Colon (tissue), 2 donors: ENCODE measurements around the gene TBRG1.

Experiments used
- FAIRE-seq: peaks from 2 replicates; lab custom pipeline; 2012; peaks lifted over from hg19 to GRCh38; lab: Jason Lieb, UNC
- donor health status: control.
- donor health status: control.

Gene TBRG1

DNA sequence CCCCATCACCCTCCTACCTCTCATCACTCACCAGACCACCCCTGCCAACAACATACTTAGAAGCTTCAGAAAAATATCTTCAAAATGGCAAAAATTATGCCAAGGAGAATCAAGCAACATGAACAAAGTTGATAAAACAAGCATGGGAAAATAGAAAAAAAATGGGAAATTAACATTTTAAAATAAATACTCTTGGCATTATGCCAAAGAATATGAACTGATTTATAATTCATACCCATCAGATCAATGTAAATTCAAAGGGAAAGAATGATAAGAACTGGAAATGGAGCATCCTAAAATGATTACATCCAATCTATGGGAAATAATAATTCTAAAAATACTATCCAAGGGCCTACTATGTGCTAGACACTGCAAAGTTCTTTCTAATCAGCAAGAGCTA is 38.9 kb downstream of the TBRG1 start:
- FAIRE-seq, result no peak

DNA sequence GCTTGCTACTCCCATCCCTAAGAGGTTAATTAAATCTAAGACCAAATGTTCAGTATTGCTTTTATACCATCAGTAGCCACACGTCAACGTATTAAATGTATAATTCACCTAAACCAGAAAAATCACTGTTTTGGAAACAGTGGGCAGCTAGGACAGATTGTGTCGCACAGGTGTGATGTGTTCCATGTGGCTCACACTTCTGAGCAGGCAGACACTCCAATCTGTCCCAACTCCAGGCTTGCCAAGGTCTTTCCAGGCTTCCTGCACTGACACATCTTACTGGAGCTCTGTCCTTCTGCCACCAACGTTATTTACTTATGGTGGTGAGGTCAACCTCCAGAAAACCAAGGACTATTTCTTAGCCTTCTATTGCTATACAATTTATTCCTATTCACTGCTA is 39.4 kb downstream of the TBRG1 start:
- no peak for FAIRE-seq

DNA sequence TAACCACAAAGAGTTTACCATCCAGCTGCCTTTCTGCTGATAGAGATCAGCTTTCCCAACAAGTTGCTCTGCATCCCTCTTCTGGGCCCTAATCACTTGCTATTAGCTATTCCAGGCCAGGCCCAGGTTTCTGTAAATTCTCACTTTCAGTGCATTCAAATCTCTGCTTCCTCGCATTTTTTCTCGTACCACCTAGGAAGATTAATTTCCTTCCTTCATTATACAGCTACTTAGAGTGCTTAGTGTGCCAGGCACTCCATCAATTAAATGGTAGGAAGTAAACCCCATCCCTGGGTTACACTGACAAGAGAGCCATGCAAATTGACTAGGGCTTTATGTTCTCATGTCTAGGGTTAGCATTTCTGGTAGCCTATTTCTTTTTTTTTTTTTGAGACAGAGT is 41.2 kb downstream of the TBRG1 start:
- no peak for FAIRE-seq

DNA sequence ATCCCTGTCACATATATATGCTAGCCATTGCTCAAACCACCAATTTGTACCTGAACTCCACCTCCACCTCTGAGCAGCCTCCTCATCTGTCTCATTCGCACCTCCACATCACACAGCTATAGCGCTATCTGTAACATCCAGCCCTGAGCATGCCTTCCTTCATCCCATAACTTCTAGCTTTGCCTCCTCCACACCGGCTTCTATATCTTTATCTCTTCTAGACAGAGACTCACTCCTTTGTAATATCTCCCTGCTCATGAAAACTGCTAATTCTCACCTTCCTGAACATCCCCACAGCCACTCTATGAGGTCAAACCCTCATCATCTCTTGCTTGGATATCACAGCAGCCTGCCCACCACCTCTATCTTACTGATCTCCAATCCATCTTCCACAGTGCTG is 44.9 kb downstream of the TBRG1 start:
- FAIRE-seq, result no peak

DNA sequence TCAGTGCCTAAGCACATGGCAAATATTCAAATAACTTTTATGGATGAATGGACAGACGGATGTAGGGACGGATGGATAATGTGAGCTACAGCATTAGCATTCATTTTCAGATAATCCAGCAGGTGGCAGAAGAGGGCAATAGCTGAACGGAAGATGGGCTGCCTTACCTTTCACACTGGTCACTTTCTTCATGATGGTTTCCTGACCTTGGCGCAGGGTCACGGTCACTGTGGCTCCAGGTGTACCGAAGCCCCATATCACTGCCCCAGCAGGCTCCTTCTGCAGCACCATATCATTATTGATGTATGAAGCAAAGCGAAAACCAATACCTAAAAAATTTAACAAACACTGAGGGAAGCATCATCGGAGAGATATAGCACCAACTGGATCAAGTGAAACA is 46.5 kb downstream of the TBRG1 start:
- FAIRE-seq, result no peak

DNA sequence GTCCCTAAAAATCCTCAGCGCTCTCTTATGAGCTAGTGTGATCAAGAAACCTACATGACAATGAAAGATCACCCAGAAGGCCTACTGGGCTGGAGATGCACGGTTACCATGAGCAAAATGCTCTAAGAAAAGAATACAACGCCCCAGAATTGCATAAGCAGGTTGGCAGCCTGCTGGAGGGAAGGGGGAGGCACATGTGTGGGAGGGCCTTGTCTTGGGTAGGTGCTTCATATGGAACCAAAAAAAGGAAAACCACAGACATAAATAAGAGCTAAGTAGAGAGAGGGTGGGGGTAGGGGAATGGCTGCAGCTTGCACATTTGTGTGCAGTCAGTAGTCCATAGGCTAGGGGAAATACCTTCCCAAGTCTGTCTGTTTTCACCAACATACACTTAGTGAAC is 48.1 kb downstream of the TBRG1 start:
- FAIRE-seq, result no peak

DNA sequence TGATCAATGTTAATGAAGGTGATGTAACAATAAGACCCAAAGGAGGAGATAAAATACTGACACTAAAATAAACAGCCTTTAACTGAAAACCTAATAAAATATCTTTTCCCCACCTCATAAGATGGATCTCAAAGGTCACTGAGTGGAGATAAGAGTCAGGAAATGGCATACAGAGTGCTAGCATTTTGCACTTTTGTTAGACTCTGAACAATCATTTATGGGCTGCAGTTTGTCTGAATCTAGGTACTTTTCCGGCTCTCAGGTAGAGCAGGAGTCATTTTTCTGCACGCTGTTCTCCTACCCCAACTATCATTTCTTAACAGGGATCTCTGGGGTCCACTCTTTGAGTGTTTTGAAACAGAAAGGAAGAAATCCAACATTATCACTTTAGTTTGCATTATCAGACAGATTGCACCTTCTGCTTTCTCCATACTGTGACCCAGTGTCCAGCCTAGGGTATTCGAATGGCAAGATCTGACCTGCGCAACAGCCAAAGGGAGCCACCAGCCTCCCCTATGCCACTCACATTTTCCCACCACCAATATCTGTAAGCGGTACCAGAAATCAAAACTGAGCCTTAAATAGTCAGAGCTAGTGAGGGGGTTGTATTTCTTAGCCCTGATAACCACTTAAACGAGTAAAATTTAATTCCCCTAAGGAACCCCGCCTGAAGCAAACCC is 50.0 kb downstream of the TBRG1 start:
- no peak for FAIRE-seq

DNA sequence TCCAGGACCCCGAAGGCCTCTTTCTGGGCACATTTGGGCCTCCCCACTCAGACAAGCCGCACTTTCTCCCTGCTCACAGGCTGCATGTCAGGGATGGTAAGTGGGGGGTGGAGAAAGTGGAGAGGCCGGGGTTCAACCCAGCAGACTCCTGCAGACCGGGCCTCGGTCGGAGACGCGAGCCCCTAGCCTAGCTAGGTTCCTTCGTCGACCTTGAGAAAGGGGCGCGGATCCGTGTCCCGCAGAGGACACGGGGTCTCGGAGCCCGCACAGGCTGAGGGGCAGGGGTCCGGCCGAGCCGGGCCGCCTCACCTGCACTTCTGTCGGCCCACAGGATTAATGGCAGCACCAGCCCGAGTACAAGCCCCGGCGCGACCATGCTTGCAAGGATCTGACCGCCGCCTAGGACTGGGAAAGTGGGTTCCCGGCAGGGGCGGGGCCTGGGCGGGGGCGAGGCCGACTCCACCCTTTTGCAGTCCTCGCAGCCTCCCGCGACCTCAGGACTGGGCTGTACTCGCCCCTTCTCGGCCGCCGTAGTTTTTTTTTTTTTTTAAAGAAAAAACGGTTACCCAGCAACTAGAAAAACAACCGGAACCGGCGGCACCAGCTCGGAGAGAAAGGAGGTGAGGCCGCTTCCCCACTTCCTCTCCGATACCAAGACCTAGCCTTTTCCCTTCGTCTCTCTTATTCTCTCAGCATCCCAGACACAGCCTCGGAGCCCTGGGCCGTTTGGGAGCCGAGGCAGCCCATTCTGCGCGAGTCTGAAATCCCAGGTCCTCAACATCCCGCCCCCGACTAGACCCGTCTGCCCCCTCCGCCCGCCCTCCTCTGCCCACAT is 50.9 kb downstream of the TBRG1 start, which contains the start of the genes SIAE and SPA17:
Gene SIAE (minus strand): TSS at position 407 of the 835 bp plus-strand sequence. CDS start 31 bp downstream, at position 376.
Gene SPA17 (plus strand): TSS at position 572 of the 835 bp plus-strand sequence. CDS start 1,361 bp downstream, outside the sequence.
- FAIRE-seq, result no peak

DNA sequence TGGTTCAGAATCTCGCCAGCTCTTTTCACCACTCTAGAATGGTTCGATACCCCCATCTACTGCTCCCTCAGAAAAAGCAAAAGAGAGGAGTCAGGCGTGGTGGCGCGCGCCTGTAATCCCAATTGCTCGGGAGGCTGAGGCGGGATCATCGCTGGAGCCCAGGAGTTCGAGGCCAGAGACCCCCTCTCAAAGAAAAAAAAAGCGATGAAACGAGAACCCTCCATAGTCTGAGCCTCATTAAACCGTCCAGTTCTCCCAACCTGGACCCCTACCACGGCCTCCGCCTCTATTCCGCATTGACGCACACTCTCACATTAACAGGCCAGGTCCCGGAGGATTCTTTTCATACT is 51.5 kb downstream of the TBRG1 start:
- no peak for FAIRE-seq

DNA sequence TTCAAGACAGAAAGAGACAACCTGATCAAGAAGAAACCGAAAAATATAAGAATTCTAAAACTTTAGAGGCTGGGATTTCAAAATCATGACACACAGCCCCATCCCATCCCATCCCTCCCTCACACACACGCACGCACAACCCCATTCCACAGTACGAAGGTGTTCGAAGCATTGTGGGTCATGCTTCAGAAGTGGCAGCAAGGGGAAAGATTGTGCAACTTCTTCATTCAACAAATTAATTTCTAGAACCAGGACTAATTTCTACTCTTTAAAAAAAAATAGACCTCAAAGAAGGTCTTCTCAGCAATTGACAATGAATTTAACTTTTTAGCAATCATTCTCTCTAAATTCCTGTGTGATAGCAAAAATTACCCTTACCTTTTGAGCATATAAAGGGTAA is 51.9 kb downstream of the TBRG1 start:
- no peak for FAIRE-seq

DNA sequence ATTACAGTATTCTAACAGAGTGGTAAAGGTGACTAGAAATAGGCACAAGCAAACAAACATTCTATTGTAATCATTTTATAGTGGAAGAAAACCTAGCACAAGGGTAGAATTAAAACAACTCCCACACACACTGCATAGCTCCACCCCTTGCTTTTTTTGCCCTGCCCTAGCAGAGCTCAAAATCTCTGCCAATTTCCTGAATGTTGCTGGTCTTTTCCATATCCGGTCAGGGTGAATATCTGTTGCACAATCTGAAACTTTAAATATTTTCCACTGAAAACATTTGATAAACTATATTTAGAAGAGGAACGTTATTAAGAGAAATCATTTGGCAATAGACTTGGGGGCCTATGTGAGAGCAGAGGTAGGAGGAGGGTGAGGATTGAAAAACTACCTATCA is 53.7 kb downstream of the TBRG1 start:
- no peak for FAIRE-seq

DNA sequence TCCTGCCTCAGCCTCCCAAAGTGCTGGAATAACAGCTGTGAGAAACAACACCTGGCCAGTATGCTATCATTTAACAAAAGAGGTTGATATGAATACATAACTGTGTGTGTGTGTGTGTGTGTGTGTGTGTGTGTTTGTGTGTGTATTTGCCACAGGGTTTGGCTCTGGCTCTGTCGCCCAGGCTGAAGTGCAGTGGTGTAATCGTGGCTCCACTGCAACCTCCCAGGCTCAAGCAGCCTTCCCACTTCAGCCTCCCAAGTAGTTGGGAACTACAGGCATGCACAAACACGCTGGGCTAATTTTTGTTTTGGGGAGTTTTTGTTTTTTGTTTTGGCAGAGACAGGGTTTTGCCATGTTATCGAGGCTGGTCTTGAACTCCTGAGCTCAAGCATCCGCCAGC is 55.8 kb downstream of the TBRG1 start:
- FAIRE-seq, result no peak

DNA sequence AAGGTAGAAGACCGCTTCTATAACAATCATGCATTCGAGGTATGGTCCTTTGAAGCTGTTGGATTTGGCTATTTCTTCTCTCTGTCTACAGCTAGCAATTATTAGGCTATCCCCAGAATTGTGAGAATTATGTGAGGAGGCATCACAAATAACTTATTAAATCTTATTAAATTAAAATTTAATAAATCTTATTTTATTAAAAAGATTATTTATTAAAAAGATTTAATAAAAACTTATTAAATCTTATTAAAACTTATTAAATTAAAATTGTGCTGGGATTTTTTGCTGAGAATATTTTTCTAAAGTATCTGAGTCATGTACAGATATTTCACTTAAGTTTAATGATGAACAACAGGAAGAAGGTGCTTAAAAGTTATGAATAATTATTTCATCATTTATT is 58.8 kb downstream of the TBRG1 start:
- no peak for FAIRE-seq

DNA sequence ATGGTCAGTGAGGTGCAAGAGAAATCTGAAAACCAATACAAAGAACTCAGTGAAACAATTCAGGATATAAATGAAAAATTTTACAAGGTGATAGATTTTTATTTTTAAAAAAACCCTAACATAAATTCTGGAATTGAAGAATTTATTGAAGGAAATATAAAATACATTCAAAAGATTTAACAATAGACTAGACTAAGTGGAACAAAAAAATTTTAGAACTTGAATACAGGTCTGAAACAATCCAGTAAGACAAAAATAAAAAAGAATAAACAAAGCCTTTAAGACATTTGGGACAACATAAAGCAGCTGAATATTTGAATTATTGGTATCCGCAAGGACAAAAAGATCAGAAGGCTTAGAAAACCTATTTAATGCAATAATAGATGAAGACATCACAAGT is 59.8 kb downstream of the TBRG1 start:
- peak; percentile 65 for FAIRE-seq
